GM10248 (cell line): ENCODE measurements around the gene NUMB.

ENCODE experiments used
- CTCF ChIA-PET: fragments of 300-600 bp; sonication (Branson Sonifier 250); formaldehyde crosslinking; extraction: SDS; loops from one replicate; lab custom pipeline; 2021; ENCODE audit warnings: antibody characterized with exemption; lab: Yijun Ruan, JAX
- POLR2A ChIA-PET: fragments of 350-650 bp; sonication (Branson Sonifier 250); formaldehyde crosslinking; extraction: SDS; loops from one replicate; lab custom pipeline; 2020; ENCODE audit warnings: antibody characterized with exemption; lab: Yijun Ruan, JAX
- DNase-seq: peaks from one replicate; pipeline ENCODE4 v3.0.0; 2012; ENCODE audit errors: extremely low spot score
- TF ChIP-seq, protein P1 (sequence below): IDR thresholded peaks from 2 replicates; pipeline ENCODE4 v1.5.1; 2012; ENCODE audit warnings: mild to moderate bottlenecking, low read depth; ENCODE audit errors: extremely low read depth, missing control alignments, control extremely low read depth

The NUMB gene

GRCh38 chr14:73289729-73290128 is 168.6 kb downstream of the NUMB start:
- POLR2A ChIA-PET, result no interaction called here
- TF ChIP-seq, protein P1, sequence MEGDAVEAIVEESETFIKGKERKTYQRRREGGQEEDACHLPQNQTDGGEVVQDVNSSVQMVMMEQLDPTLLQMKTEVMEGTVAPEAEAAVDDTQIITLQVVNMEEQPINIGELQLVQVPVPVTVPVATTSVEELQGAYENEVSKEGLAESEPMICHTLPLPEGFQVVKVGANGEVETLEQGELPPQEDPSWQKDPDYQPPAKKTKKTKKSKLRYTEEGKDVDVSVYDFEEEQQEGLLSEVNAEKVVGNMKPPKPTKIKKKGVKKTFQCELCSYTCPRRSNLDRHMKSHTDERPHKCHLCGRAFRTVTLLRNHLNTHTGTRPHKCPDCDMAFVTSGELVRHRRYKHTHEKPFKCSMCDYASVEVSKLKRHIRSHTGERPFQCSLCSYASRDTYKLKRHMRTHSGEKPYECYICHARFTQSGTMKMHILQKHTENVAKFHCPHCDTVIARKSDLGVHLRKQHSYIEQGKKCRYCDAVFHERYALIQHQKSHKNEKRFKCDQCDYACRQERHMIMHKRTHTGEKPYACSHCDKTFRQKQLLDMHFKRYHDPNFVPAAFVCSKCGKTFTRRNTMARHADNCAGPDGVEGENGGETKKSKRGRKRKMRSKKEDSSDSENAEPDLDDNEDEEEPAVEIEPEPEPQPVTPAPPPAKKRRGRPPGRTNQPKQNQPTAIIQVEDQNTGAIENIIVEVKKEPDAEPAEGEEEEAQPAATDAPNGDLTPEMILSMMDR, result no peak
- CTCF ChIA-PET, result interaction anchor here (1.4 to 1.6 kb wide), 3 partner anchors 19 to 184 kb away, joined by 3 to 6 read pairs (median 3); no protein-coding TSS in a partner anchor
- DNase-seq, result no peak

- POLR2A ChIA-PET, result no interaction called here
- TF ChIP-seq, protein P1, result no peak
- no peak for DNase-seq
- CTCF ChIA-PET, result interaction anchor here (0.8 to 1.6 kb wide), 5 partner anchors 11 to 182 kb away, joined by 3 to 4 read pairs (median 3); no protein-coding TSS in a partner anchor
Measured at GRCh38 chr14:73289308-73289707, 169.0 kb downstream of the NUMB start.

DNA sequence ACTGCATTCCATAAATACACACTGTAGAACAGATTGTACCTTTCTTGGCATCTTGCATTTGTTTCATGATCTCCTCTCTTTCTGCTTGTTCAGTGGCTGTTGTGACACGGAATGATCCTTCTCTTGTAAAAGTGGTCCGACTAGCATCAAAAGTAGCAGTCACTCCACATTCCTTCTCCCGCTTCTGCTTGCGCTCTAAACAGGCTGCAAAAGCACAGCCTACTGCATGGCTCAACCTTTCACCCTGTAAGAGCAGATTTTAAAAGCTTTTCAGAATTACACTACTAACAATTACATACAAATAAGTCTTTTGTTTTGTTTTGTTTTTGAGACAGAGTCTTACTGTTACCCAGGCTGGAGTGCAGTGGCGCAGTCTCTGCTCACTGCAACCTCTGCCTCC is 171.3 kb downstream of the NUMB start:
- ChIA-PET POLR2A (no interaction called here), CTCF (interaction anchor here (1.1 to 1.5 kb wide), 5 partner anchors 8 to 185 kb away, joined by 3 to 4 read pairs (median 3); no protein-coding TSS in a partner anchor)
- no peak for DNase-seq
- TF ChIP-seq, protein P1, result no peak

- ChIA-PET CTCF (interaction anchor here (1.2 to 1.5 kb wide), 4 partner anchors 9 to 185 kb away, joined by 3 to 4 read pairs (median 3); no protein-coding TSS in a partner anchor), POLR2A (no interaction called here)
- no peak for DNase-seq
- TF ChIP-seq, protein P1, result no peak
Measured at GRCh38 chr14:73286598-73286997, 171.7 kb downstream of the NUMB start.

DNA sequence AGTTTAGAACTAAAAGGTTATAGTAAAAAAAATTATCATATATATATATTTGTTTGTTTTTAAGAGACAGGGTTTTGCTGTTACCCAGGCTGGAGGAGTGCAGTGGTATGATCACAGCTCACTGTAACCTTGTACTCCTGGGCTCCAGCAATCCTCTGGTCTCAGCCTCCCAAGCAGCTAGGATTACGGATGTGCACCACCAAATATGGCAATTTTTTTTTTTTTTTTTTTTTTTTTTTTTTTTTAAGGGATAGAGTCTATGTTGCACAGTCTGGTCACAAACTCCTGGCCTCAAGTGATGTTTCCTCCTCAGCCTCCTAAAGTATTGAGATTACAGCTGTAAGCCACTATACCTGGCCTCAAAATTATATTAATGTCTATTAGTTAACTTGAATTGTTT is 172.4 kb downstream of the NUMB start:
- TF ChIP-seq, protein P1, result no peak
- DNase-seq, result no peak
- ChIA-PET CTCF (interaction anchor here (1.2 to 1.5 kb wide), 4 partner anchors 9 to 186 kb away, joined by 3 to 4 read pairs (median 3); no protein-coding TSS in a partner anchor), POLR2A (no interaction called here)

GRCh38 chr14:73283608-73284379 is 174.6 kb downstream of the NUMB start:
- TF ChIP-seq, protein P1, result no peak
- ChIA-PET POLR2A (no interaction called here), CTCF (interaction anchor here (1.0 kb wide), 1 partner anchor 11 kb away, joined by 5 read pairs; no protein-coding TSS in a partner anchor)
- no peak for DNase-seq
